Body of pancreas (tissue), 4 donors: Measurements from ENCODE around the gene PPP1R13B.

Experiments
- CTCF ChIP-seq, 7 experiments: fragments of 450-650 bp in 4 of 7; fragments of 200-600 bp in 3 of 7; sonication (generic) in 3 of 7; IDR thresholded peaks; one replicate each; pipeline ENCODE4 v1.5.1; 2016 to 2019; ENCODE audit warnings: antibody characterized with exemption in 7 of 7
- POLR2A ChIP-seq, 3 donors: fragments of 450-650 bp; IDR thresholded peaks; one replicate each; pipeline ENCODE4 v1.6.1; 2016; ENCODE audit warnings: antibody characterized with exemption in 3 of 3, mild to moderate bottlenecking in 2 of 3

- TF ChIP-seq POLR2A (IDR thresholded peaks at IDR 0.05), result no peak
- TF ChIP-seq CTCF (IDR thresholded peaks at IDR 0.05), result no peak
Observed at GRCh38 chr14:103801459-103801858, 45.9 kb downstream of the PPP1R13B start.
